SKM-1 (cell line): ENCODE results near the gene TDRD9.

Experiments
- DNase-seq: peaks from one replicate; lab custom pipeline; 2025; ENCODE audit not compliant: unreplicated experiment; lab: John Stamatoyannopoulos, UW

The TDRD9 gene

DNA sequence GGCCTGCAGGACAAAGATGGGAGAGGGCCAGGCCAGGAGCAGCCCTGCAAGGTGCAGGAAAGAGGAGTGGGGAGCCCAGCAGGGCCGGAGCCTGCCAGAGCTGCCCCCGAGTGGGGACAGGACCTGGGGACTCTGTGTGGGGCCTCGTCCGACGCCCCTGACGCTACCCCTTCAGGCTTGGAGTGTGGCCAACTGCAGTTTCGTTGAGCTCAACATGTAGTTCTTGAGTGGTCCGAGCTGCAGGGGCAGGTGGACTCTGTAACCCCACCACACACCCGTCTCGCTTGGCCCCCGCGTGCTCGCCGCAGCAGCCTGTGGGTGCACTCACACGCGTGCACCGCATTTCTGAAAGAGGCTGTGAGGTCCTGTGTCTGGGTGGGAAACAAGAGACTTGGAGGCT is 159.2 kb downstream of the TDRD9 start:
- no peak for DNase-seq

- no peak for DNase-seq
Observed at GRCh38 chr14:104087981-104088850, 160.0 kb downstream of the TDRD9 start.

- DNase-seq, result no peak
Observed at GRCh38 chr14:104090071-104090748, 162.0 kb downstream of the TDRD9 start.

DNA sequence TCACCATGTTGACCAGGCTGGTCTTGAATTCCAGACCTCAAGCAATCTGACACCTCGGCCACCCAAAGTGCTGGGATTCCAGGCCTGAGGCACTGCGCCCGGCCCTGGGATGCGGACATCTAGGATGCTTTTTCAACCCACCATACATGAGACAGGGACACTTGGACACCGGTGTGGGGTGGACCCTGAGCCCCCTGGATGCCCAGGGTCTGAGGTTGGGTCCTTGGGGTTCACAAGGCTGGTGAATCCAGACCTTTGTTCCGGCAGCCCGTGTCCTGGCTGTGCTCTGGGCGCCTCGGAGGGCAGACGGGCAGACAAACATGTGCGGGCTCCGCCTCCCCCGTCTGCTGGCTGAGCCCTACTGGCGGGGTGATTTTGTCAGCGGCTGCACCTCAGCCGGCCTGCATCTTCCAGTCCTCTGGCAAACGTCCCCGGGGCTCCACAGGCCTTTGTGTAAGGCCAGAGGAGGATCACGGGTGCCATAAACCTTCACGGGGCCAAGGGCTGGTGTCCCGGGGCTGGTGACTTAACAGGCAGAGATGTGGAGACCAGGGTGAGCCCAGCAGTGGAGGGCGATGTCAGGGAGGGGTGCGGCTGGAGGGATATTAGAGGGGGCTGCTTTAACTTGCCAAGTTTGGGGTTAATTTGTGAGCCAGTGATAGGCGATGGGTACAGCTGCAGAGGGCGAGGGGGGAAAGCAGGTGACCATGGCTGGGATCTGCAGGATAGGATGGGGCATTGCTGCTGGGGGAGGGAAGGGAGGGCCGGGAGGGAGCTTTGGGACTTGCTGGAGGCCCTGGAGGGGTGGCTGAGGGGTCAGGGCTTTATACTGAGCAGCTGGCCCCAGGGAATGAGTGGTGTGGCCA is 163.0 kb downstream of the TDRD9 start:
- no peak for DNase-seq

GRCh38 chr14:104091927-104092771 is 163.9 kb downstream of the TDRD9 start:
- DNase-seq, result no peak

DNA sequence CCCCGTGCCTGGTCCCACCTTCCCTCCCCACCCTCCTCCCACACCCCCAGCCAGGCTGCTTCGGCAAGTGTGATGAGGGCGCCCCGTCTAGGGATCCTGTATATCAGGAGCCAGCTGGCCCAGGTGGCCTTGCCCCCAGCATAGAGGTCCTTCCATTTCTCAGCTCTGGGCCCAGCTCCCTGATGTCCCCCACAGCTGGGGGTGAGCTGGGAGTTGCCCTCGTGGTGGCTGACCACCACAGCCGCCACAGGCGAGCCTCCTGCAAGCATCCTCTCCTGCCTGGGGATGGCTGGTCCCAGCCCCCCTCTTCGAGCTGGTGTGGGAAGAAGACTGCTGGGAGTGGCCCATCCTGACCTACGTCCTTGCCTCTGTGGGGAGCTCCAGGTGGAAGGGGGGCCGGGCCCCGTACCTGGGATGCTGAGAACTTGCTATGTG is 164.7 kb downstream of the TDRD9 start:
- no peak for DNase-seq

- DNase-seq, result no peak
Observed at GRCh38 chr14:104093366-104094055, 165.3 kb downstream of the TDRD9 start.

DNA sequence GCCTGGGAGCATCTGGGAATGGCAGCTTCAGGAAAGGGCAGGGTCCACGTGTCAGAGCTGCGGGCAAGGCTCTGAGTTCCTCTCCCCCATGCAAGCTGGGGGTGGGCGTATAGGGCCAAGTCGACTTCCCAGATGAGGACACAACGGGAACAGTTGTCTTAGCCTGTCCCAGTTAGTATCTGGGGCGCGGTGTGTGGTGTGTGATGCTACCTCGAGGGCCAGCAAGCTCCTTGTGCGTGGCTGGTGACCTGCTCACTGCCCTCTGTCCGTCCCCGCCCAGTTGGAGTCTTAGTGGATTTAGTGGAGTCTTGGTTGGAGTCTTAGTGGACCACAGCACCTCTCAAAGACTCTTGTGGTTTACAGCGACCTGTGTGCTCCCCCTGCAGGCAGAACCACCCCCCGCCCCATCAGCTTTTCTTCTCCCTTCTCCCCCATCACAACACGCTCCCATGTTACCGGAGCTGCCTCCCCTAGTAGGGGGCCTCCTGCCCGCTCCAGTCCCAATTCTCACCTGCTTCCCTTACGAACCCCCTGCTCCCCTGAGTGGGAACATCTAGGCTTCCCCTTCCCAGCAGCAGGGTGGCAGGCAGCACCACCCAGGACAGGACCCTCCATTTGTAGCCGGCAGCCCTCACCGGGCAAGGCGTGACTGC is 165.9 kb downstream of the TDRD9 start:
- no peak for DNase-seq

- DNase-seq, result no peak
Observed at GRCh38 chr14:104094709-104095425, 166.6 kb downstream of the TDRD9 start.

DNA sequence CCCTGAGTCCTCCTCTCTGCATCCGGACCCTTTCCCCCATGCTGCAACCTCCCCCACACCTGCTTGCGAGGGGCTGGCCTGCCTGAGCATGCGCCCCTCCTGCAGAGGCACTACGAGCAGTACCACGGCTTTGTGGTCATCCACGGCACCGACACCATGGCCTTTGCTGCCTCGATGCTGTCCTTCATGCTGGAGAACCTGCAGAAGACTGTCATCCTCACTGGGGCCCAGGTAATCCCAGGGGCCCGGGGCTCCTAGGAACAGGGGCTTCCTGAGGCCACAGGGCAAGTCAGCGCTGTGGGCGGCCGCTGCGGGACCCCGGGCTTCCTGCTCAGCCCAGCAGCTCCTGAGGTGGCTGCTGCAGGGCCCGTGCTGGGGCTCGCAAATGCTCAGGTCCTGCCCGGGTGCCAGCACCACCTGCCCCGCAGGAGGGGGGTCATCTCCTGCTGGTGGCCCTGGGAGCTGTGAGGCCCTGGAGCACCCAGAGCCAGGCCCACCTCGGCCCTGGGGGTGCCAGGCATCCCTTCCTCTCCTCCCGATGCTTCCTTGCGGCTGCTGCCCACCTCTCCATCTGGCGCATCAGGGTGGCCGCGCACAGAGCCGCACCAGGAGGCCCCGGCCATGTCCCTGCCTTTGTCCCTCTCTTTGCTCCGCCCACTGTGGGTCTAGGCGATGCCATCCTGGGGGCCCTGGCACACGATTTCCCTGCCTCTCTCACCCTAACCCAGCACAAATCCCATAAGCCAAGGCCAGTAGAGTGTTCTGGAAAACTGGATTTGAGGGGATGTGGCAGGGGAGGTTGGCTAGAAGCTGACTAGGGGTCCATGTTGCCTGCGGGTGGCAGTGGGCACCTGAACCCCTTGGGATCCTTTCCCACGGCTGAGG is 167.4 kb downstream of the TDRD9 start:
- no peak for DNase-seq

GRCh38 chr14:104096318-104096717 is 168.1 kb downstream of the TDRD9 start:
- DNase-seq, result no peak

GRCh38 chr14:104096751-104097700 is 168.8 kb downstream of the TDRD9 start:
- no peak for DNase-seq

DNA sequence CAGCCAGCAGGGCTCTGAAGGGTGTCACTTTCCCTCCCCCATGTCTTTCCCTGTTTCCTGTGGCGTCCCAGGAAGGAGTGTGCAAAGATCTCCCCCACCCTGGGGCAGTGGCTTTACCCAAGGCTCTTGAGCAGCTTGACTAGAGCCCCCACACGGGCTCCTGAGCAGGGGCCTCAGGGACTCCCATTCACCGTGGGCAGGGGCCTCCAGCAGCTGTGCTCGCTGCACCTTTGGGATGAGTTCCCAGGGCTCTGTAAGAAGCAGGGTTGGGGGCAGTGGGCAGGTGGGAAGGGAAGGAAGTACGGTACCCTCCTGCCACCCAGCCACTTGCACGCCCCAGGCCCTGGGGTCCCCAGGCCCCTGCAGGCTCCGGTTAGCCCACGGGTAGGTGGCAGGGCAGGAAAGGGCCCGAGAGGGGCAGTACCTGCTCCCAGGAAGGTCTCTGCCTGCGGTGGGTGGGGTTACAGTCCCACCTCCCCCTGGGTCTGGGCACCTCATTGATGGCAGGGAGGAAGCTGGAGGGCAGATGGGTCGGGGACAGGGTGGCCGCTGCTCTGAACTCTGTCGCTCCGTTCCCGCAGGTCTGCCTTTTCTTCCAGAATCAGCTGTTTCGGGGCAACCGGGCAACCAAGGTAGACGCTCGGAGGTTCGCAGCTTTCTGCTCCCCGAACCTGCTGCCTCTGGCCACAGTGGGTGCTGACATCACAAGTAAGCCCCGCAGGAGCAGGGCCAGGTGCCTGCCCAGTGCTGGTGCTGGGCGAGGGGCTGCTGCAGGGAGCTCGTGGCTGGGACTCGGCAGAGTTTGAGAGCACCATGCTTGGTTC is 170.2 kb downstream of the TDRD9 start:
- DNase-seq, result no peak

GRCh38 chr14:104099096-104100041 is 171.1 kb downstream of the TDRD9 start:
- DNase-seq, result no peak
